IMR-90 (cell line): ENCODE data around the gene KIF13A. TPM values are rescaled to one million over a fixed set of nuclear protein-coding genes. Genes with fewer than 3 reads are reported as not detected.
A peak's percentile ranks its signal among the peaks of the same experiment; 100 is the strongest.

Experiments used
- ATAC-seq: fragments of 200-7000 bp; cut with Tn5 transposase; 2 replicates; pipeline ENCODE4 v1.9.1; 2020; ENCODE audit warnings: low read depth, mild to moderate bottlenecking, moderate library complexity
- BruUV-seq: library from RNA; stranded (reverse); fragments of 400-500 nt; replicated peaks from 2 replicates; lab custom pipeline; 2021; lab: Mats Ljungman, UMichigan
- CTCF ChIA-PET: fragments of 300-600 bp; formaldehyde crosslinking; extraction: SDS; loops from one replicate; lab custom pipeline; 2021; ENCODE audit warnings: antibody characterized with exemption; lab: Yijun Ruan, JAX
- POLR2A ChIA-PET: fragments of 300-600 bp; sonication (Branson Sonifier 250); formaldehyde crosslinking; loops from one replicate; lab custom pipeline; 2022; ENCODE audit warnings: antibody characterized with exemption; ENCODE audit not compliant: unreplicated experiment; lab: Charles Lee
- DNase-seq: peaks from one replicate; pipeline ENCODE4 v3.0.0; 2013
- H2AFZ ChIP-seq: replicated peaks from 2 replicates; pipeline ENCODE3; 2013; ENCODE audit warnings: low read length, mild to moderate bottlenecking; ENCODE audit not compliant: poor library complexity
- H2AK5ac ChIP-seq: 2 replicates; pipeline ENCODE4 v1.6.1; 2013; ENCODE audit warnings: low read depth, low read length, inconsistent platforms
- H2AK9ac ChIP-seq: replicated peaks from 2 replicates; pipeline ENCODE3; 2013; ENCODE audit warnings: mild to moderate bottlenecking, low read depth, low read length, moderate library complexity; ENCODE audit not compliant: poor library complexity
- H2BK120ac ChIP-seq: 2 replicates; pipeline ENCODE4 v1.6.1; 2013; ENCODE audit warnings: low read depth, low read length, inconsistent platforms
- H2BK15ac ChIP-seq: 3 replicates; pipeline ENCODE4 v1.6.1; 2013; ENCODE audit warnings: low read depth, low read length, inconsistent platforms
- H2BK20ac ChIP-seq: 2 replicates; pipeline ENCODE4 v1.6.1; 2013; ENCODE audit warnings: low read depth, mild to moderate bottlenecking, inconsistent platforms, low read length, moderate library complexity
- H2BK5ac ChIP-seq: 2 replicates; pipeline ENCODE4 v1.6.1; 2013; ENCODE audit warnings: mild to moderate bottlenecking, low read depth, low read length, inconsistent platforms; ENCODE audit not compliant: poor library complexity, severe bottlenecking
- H3K14ac ChIP-seq: replicated peaks from 2 replicates; pipeline ENCODE4 v1.6.1; 2013; ENCODE audit warnings: low read depth, low read length, inconsistent platforms
- H3K18ac ChIP-seq: 2 replicates; pipeline ENCODE4 v1.6.1; 2013; ENCODE audit warnings: low read depth, low read length, control low read depth
- H3K23ac ChIP-seq: 2 replicates; pipeline ENCODE4 v1.6.1; 2013; ENCODE audit warnings: low read depth, low read length, inconsistent platforms
- H3K27ac ChIP-seq: 2 replicates; pipeline ENCODE4 v1.5.1; 2013; ENCODE audit warnings: mild to moderate bottlenecking, control low read depth, low read length; ENCODE audit not compliant: insufficient read depth
- H3K27me3 ChIP-seq: 2 replicates; pipeline ENCODE4 v1.6.1; 2013; ENCODE audit warnings: low read length; ENCODE audit not compliant: control insufficient read depth, insufficient read depth
- H3K36me3 ChIP-seq: 2 replicates; pipeline ENCODE4 v1.6.1; 2013; ENCODE audit warnings: low read length, mixed read lengths; ENCODE audit not compliant: control insufficient read depth, insufficient read depth
- H3K4ac ChIP-seq: 2 replicates; pipeline ENCODE4 v1.6.1; 2013; ENCODE audit warnings: low read depth, low read length, inconsistent platforms
- H3K4me1 ChIP-seq: 2 replicates; pipeline ENCODE4 v1.6.1; 2013; ENCODE audit warnings: low read length, mixed read lengths; ENCODE audit not compliant: control insufficient read depth, insufficient read depth
- H3K4me2 ChIP-seq: 2 replicates; pipeline ENCODE4 v1.6.1; 2013; ENCODE audit warnings: low read depth, mild to moderate bottlenecking, control low read depth, low read length, moderate library complexity
- H3K4me3 ChIP-seq: 2 replicates; pipeline ENCODE4 v1.5.1; 2013; ENCODE audit warnings: low read depth, mild to moderate bottlenecking, control low read depth, low read length, moderate library complexity; ENCODE audit not compliant: insufficient read depth
- H3K56ac ChIP-seq: 2 replicates; pipeline ENCODE4 v1.6.1; 2013; ENCODE audit warnings: low read length, inconsistent platforms; ENCODE audit not compliant: insufficient read depth; ENCODE audit errors: extremely low read depth
- H3K79me1 ChIP-seq, 2 experiments: 2 replicates each; pipeline ENCODE4 v1.6.1; 2013; ENCODE audit warnings: low read length in 2 of 2, inconsistent platforms in 1 of 2, low read depth in 1 of 2
- H3K9ac ChIP-seq: 2 replicates; pipeline ENCODE4 v1.6.1; 2013; ENCODE audit warnings: low read depth, low read length, control low read depth
- H3K9me1 ChIP-seq: 2 replicates; pipeline ENCODE4 v1.6.1; 2013; ENCODE audit warnings: low read length, inconsistent platforms; ENCODE audit not compliant: insufficient read depth
- H3K9me3 ChIP-seq: 2 replicates; pipeline ENCODE4 v1.6.1; 2013; ENCODE audit warnings: low read length; ENCODE audit not compliant: control insufficient read depth, insufficient read depth
- H4K20me1 ChIP-seq: 2 replicates; pipeline ENCODE4 v1.6.1; 2013; ENCODE audit warnings: low read length, inconsistent platforms; ENCODE audit not compliant: insufficient read depth
- H4K5ac ChIP-seq: 2 replicates; pipeline ENCODE4 v1.6.1; 2013; ENCODE audit warnings: mild to moderate bottlenecking, low read depth, low read length, control low read depth
- H4K8ac ChIP-seq, 2 experiments: 2 replicates each; pipeline ENCODE4 v1.6.1; 2013; ENCODE audit warnings: low read depth in 2 of 2, low read length in 2 of 2, control low read depth in 1 of 2, inconsistent platforms in 1 of 2
- H4K91ac ChIP-seq: 2 replicates; pipeline ENCODE4 v1.6.1; 2013; ENCODE audit warnings: low read depth, low read length, inconsistent platforms; ENCODE audit not compliant: insufficient read depth
- BHLHE40 ChIP-seq: fragments of 150-350 bp; IDR thresholded peaks from 2 replicates; pipeline ENCODE4 v1.6.1; 2016; ENCODE audit warnings: mild to moderate bottlenecking, low read depth, low read length
- CHD1 ChIP-seq: IDR thresholded peaks from 2 replicates; pipeline ENCODE4 v1.6.1; 2012; ENCODE audit warnings: low read depth, low read length, improper control_type of control experiment
- CTCF ChIP-seq: conservative IDR thresholded peaks from 2 replicates; pipeline ENCODE4 v1.5.1; 2012; ENCODE audit warnings: mild to moderate bottlenecking, low read depth, low read length, improper control_type of control experiment
- FOS ChIP-seq: fragments of 150-350 bp; IDR thresholded peaks from 2 replicates; pipeline ENCODE4 v1.6.1; 2016; ENCODE audit warnings: low read depth, low read length
- MAFK ChIP-seq: IDR thresholded peaks from 2 replicates; pipeline ENCODE4 v1.6.1; 2012; ENCODE audit warnings: low read depth, low read length, improper control_type of control experiment
- MAZ ChIP-seq: IDR thresholded peaks from 2 replicates; pipeline ENCODE4 v1.6.1; 2012; ENCODE audit warnings: low read depth, mild to moderate bottlenecking, low read length, improper control_type of control experiment, moderate library complexity, borderline replicate concordance
- MXI1 ChIP-seq: IDR thresholded peaks from 2 replicates; pipeline ENCODE4 v1.6.1; 2012; ENCODE audit warnings: low read depth, mild to moderate bottlenecking, low read length, moderate library complexity, borderline replicate concordance
- NFE2L2 ChIP-seq: fragments of 150-350 bp; IDR thresholded peaks from 2 replicates; pipeline ENCODE4 v1.6.1; 2016; ENCODE audit warnings: low read depth, mild to moderate bottlenecking, low read length
- POLR2A ChIP-seq: IDR thresholded peaks from 2 replicates; pipeline ENCODE4 v1.6.1; 2012; ENCODE audit warnings: mild to moderate bottlenecking, low read depth, low read length
- RCOR1 ChIP-seq: IDR thresholded peaks from 2 replicates; pipeline ENCODE4 v1.6.1; 2012; ENCODE audit warnings: mild to moderate bottlenecking, low read length, improper control_type of control experiment; ENCODE audit not compliant: insufficient replicate concordance
- RFX5 ChIP-seq: IDR thresholded peaks from 2 replicates; pipeline ENCODE4 v1.8.0; 2012; ENCODE audit warnings: low read depth, mild to moderate bottlenecking, low read length, moderate library complexity
- SMC3 ChIP-seq: fragments of 150-350 bp; IDR thresholded peaks from 2 replicates; pipeline ENCODE4 v1.6.1; 2016; ENCODE audit warnings: low read depth, mild to moderate bottlenecking, antibody characterized with exemption, low read length, moderate library complexity
- WGBS, 2 experiments: methylation state at CpG; one replicate each; pipeline versions ENCODE4 v1.1.5 to v1.1.7; 2013; ENCODE audit warnings: missing lambda C conversion rate in 2 of 2; ENCODE audit not compliant: insufficient read length in 1 of 2; ENCODE audit errors: extremely low coverage in 2 of 2; 5-methylcytosine and 5-hydroxymethylcytosine counted together
- dilution Hi-C: fragments of 300-500 bp; cut with HindIII; formaldehyde crosslinking; loops from one replicate; pipeline ENCODE4 v1.14.3; 2018; ENCODE audit warnings: low sequenced_read_pairs; ENCODE audit not compliant: unreplicated experiment
- in situ Hi-C: fragments of 300-500 bp; cut with MboI; formaldehyde crosslinking; loops from 3 replicates; pipeline ENCODE4 v1.14.3; 2019; ENCODE audit warnings: low sequenced_read_pairs, inconsistent platforms, mixed read lengths
- intact Hi-C: fragments of 100-400 bp; cut with micrococcal nuclease; formaldehyde crosslinking; loops from 2 replicates; pipeline ENCODE4 v1.10.0; 2022
- polyA plus RNA-seq, 3 experiments: library from polyadenylated mRNA; depleted of rRNA; stranded (reverse); fragments of >200 nt; gene quantifications; 2 replicates each; pipeline ENCODE4 v1.2.3, GENCODE V29; 2012; ENCODE audit warnings: low replicate concordance in 1 of 3
- total RNA-seq: library from RNA; depleted of rRNA; stranded (reverse); fragments of >200 nt; gene quantifications from 2 replicates; pipeline ENCODE4 v1.2.3, GENCODE V29; 2012
- TF ChIP-seq, protein P1 (sequence below): fragments of 150-350 bp; IDR thresholded peaks from 2 replicates; pipeline ENCODE4 v1.6.1; 2016; ENCODE audit warnings: low read depth, mild to moderate bottlenecking, low read length, moderate library complexity, borderline replicate concordance
- TF ChIP-seq, protein P2 (sequence below): fragments of 150-350 bp; IDR thresholded peaks from 2 replicates; pipeline ENCODE4 v1.6.1; 2017; ENCODE audit warnings: mild to moderate bottlenecking, antibody characterized with exemption, low read length, low read depth

KIF13A gene
- total and polyA plus RNA-seq, 2 of the 4 experiments (the other 2 are of a cell fraction), result 23.3 to 51.8 TPM

- ChIA-PET POLR2A (no interaction called here), CTCF (no interaction called here)
- intact Hi-C loops, result no loop called here
Observed at GRCh38 chr6:18024876-18025275, 37.4 kb upstream of the KIF13A start.

More at GRCh38 chr6:18024876-18025275, 37.4 kb upstream of the KIF13A start:
- no peak overlapping the region for H3K18ac ChIP-seq
- no peaks in the 10 kb centered on the region for H3K27me3 ChIP-seq
- H3K4me1 ChIP-seq, result peaks cover 7% of the 10 kb centered on the region
- no peak overlapping the region for H2BK120ac ChIP-seq
- no peaks in the 10 kb centered on the region; a peak in 1 of 4 replicates for H3K79me1 ChIP-seq
- H2AFZ ChIP-seq, result no peak overlapping the region
- no peaks in the 10 kb centered on the region for H3K36me3 ChIP-seq
- no peak overlapping the region; the same call in 2 of the 3 replicates for H2BK15ac ChIP-seq
- no peak overlapping the region for H3K23ac ChIP-seq
- H3K14ac ChIP-seq, result no peak overlapping the region
- DNase-seq, result no peak
- TF ChIP-seq MXI1 (no peak), RFX5 (no peak), NFE2L2 (no peak), MAFK (no peak), BHLHE40 (no peak), CHD1 (no peak), CTCF (no peak), MAZ (no peak), RCOR1 (no peak), FOS (no peak), POLR2A (no peak), SMC3 (no peak)
- TF ChIP-seq, protein P1, sequence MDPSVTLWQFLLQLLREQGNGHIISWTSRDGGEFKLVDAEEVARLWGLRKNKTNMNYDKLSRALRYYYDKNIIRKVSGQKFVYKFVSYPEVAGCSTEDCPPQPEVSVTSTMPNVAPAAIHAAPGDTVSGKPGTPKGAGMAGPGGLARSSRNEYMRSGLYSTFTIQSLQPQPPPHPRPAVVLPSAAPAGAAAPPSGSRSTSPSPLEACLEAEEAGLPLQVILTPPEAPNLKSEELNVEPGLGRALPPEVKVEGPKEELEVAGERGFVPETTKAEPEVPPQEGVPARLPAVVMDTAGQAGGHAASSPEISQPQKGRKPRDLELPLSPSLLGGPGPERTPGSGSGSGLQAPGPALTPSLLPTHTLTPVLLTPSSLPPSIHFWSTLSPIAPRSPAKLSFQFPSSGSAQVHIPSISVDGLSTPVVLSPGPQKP, result no peak
- TF ChIP-seq, protein P2, sequence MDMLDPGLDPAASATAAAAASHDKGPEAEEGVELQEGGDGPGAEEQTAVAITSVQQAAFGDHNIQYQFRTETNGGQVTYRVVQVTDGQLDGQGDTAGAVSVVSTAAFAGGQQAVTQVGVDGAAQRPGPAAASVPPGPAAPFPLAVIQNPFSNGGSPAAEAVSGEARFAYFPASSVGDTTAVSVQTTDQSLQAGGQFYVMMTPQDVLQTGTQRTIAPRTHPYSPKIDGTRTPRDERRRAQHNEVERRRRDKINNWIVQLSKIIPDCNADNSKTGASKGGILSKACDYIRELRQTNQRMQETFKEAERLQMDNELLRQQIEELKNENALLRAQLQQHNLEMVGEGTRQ, result no peak
- H3K9me3 ChIP-seq, result no peaks in the 10 kb centered on the region
- H3K4me2 ChIP-seq, result no peak overlapping the region
- H2AK9ac ChIP-seq, result peak overlapping the region; percentile 20
- no peak overlapping the region for H3K9ac ChIP-seq
- in situ Hi-C loops (no loop called here), dilution Hi-C loops (no loop called here)
- H3K56ac ChIP-seq, result no peak overlapping the region
- H4K91ac ChIP-seq, result no peak overlapping the region
- no TSS peak for BruUV-seq
- no peak for ATAC-seq
- H2BK20ac ChIP-seq, result no peak overlapping the region
- H3K4me3 ChIP-seq, result no peak overlapping the region
- H2AK5ac ChIP-seq, result no peak overlapping the region
- no peak overlapping the region for H2BK5ac ChIP-seq
- H3K9me1 ChIP-seq, result peaks cover 7% of the 10 kb centered on the region
- WGBS, 2 experiments, result no CpG with 5 or more reads among the region's 5 CpGs
- H3K27ac ChIP-seq, result no peak overlapping the region
- no peaks in the 10 kb centered on the region for H4K20me1 ChIP-seq
- no peak overlapping the region for H4K8ac ChIP-seq
- no peak overlapping the region for H4K5ac ChIP-seq
- no peak overlapping the region for H3K4ac ChIP-seq
